ENCODE data around the gene ESPL1. TPM values are rescaled to one million over a fixed set of nuclear protein-coding genes. Genes with fewer than 3 reads are reported as not detected.
"Not testable (repeated sequence)": the region's sequence is repeated elsewhere in the genome, so short reads cannot be mapped to it uniquely, and the experiment has no call there.

ESPL1 gene
- polyA plus RNA-seq, 3 donors = 11.6 to 13.0 (median 12.5) TPM

DNA sequence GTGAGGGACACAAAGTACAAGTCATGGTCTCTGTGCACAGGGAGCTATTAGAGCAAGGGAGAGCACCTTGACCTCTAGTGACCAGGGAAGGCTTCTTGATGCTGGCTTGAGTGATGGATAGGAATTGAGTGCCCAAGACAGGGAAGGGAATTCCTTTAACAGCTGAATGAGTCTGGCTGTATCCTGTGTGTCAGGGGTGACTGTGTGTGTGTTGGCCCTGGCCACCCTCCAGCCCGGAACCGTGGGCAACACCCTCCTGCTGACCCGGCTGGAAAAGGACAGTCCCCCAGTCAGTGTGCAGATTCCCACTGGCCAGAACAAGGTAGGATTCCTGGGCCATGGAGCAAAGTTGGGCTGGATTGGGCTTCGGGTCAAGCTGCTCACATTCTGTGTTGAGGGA is 21.8 kb downstream of the ESPL1 start:
- no peak for DNase-seq (ENCODE audit: extremely low read depth in 1 of 11, low read depth in 9 of 11, low spot score in 4 of 11)

DNA sequence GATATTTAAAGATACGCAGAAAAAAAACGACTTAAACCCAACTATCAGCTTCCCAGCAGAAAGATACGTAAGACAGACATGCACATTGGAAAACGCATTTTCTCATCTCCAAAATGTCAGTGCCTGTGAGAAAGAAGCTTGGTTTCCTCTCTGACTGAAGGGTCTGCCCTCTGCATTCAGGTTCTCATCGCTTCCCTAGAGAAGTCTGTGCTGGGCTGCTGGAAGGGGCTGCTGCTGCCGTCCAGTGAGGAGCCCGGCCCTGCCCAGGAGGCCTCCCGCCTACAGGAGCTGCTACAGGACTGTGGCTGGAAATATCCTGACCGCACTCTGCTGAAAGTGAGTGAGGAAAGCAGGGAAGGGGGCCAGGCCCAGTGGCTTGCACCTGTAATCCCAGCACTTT is 22.6 kb downstream of the ESPL1 start:
- DNase-seq (ENCODE audit: extremely low read depth in 1 of 11, low read depth in 9 of 11, low spot score in 4 of 11) = no peak

DNA sequence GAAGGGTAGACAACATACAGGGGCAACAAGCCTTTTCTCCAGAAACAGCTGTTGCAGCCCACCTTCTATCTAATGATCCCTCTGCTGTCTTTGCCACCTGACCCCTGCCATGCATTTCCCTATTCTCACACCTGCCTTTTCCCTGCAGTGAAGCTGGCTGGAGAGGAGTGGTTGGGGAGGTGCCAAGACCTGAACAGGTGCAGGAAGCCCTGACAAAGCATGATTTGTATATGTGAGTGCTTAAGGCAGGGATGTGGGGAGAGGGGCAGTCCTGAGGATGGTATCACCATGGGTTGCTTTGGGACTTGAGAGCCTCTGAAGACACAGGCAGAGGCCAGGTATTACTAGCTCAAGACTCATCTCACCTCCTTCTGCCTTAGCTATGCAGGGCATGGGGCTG is 24.3 kb downstream of the ESPL1 start:
- DNase-seq (ENCODE audit: extremely low read depth in 1 of 11, low read depth in 9 of 11, low spot score in 4 of 11) = no peak

DNA sequence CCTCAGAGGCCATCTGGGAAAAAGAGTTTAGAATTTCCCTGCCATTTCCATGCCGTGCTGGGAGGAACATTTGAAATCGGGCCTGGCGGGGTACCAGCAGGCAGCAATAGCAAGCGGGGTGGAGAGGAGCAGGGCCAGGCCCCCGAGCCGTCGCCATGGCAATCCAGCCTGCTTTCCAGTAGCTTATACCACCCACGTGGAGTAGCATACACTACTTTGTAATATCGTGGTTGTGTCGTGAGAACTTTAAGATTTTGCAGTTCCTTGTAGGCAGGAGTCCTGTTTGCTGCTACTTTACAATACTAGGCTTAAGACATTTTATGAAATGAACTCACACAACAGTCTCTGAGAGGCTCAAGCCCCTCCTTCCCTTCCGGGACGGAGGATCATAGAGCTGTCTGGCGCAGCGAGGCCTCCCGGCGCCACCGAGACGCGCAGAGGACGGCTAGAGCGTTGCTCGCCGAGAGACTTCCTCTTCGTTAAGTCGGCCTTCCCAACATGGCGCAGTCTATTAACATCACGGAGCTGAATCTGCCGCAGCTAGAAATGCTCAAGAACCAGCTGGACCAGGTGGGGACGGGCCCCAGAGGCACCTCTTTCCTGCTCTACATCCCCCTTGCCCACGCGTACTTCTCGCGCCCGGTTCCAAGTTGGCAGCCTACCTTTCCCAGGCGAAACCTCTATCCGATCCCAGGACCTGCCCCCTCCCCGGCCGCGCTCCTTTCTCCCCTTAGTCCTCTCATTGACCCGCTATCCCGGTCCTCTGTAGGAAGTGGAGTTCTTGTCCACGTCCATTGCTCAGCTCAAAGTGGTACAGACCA is 27.2 kb downstream of the ESPL1 start, which contains the start of gene PFDN5:
Gene PFDN5 (plus strand): TSS at position 473 of the 821 bp plus-strand sequence. CDS start 26 bp downstream, at position 499.
- DNase-seq (ENCODE audit: extremely low read depth in 1 of 11, low read depth in 9 of 11, low spot score in 4 of 11) = peak; percentile 70 to 88 (median 84)

- DNase-seq (ENCODE audit: extremely low read depth in 1 of 11, low read depth in 9 of 11, low spot score in 4 of 11) = no peak
Observed at GRCh38 chr12:53295891-53296219, 27.8 kb downstream of the ESPL1 start.

DNA sequence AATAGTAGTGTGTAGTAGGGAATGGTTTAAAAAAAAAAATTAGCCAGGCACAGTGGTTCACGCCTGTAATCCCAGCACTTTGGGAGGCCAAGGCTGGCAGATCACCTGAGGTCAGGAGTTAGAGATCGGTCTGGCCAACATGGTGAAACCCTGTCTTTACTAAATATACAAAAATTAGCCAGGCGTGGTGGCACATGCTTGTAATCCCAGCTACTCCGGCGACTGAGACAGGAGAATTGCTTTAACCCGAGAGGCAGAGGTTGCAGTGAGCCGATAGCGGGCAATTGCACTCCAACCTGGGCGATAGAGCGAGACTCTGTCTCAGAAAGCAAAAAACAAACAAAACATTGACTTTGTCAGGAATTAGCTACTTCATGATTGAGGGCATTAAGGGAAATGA is 29.0 kb downstream of the ESPL1 start:
- not testable (repeated sequence) for DNase-seq (ENCODE audit: extremely low read depth in 1 of 11, low read depth in 9 of 11, low spot score in 4 of 11)

DNA sequence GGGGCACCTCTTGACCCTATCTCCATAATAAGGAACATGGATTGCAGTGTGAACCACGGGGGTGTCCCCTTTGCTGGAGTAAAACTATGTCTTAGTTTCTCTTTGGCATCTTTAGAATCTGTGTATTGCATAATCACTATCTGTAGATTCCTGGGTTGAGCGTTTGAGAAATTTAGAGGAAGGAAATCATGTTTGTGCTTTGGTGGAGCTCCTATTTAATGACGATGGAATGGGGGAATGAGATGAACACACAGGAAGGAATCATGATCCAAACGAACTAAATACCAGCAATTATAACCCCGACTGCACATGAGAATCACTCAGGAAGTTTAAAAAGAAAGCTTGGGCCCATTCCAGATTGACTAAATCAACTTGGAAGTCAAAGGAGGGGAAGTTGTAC is 30.1 kb downstream of the ESPL1 start:
- no peak for DNase-seq (ENCODE audit: extremely low read depth in 1 of 11, low read depth in 9 of 11, low spot score in 4 of 11)

DNA sequence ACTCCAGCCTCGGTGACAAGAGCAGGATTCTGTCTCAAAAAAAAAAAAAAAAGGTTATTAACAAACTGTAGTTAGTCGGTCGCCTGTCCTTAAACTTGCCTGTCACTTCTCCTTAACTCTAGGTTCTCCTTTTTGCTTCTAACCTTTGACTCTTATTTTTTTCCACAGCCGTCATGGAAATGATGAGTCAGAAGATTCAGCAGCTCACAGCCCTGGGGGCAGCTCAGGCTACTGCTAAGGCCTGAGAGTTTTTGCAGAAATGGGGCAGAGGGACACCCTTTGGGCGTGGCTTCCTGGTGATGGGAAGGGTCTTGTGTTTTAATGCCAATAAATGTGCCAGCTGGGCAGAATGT is 31.0 kb downstream of the ESPL1 start:
- DNase-seq (ENCODE audit: extremely low read depth in 1 of 11, low read depth in 9 of 11, low spot score in 4 of 11) = peak in 1 of 11 donors; percentile 36

DNA sequence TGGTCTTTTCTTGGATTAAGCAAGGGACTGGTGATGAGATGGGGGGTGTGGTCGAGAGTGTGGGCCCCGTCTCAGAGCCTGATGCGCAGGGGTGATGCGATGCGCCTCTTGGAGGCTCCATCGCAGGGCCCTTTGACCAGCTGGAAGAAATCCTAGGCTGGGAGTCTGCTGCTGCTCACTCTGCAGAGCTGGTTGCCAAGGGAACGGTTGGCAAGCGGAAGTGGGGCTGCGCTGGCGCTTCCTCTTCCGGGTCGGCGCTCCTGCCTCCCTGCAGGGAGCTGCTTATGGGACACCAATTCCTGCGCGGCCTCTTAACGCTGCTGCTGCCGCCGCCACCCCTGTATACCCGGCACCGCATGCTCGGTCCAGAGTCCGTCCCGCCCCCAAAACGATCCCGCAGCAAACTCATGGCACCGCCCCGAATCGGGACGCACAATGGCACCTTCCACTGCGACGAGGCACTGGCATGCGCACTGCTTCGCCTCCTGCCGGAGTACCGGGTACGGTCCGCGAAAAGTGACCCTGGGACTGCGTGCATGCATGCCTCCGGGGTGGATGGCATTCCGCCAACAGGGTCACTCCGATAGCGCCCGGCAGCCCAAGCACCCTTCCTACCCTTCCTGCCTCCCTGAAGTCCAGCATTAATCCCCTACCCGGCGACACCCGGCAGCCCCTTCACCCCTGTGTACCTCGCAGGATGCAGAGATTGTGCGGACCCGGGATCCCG is 31.5 kb downstream of the ESPL1 start, which contains the start of gene MYG1:
Gene MYG1 (plus strand): TSS at position 242 of the 727 bp plus-strand sequence. CDS start 43 bp downstream, at position 285.
- DNase-seq (ENCODE audit: extremely low read depth in 1 of 11, low read depth in 9 of 11, low spot score in 4 of 11) = peak; percentile 68 to 91 (median 83)

- no peak for DNase-seq (ENCODE audit: extremely low read depth in 1 of 11, low read depth in 9 of 11, low spot score in 4 of 11)
Observed at GRCh38 chr12:53300187-53300586, 32.1 kb downstream of the ESPL1 start.

DNA sequence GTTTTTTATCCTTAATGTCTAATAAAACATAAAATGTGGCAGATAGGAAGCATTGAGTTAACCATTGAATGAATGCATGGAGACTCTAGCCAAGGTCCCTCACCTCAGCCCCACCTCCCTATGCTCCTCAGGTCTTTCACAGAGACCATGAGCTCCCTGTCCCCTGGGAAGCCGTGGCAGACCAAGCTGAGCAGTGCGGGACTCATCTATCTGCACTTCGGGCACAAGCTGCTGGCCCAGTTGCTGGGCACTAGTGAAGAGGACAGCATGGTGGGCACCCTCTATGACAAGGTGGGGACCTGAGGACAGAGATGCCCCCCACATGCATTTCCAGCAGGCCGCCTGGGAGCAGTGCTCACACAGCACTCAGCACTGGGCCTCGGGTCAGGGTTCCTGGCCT is 34.8 kb downstream of the ESPL1 start:
- DNase-seq (ENCODE audit: extremely low read depth in 1 of 11, low read depth in 9 of 11, low spot score in 4 of 11) = no peak

- no peak for DNase-seq (ENCODE audit: extremely low read depth in 1 of 11, low read depth in 9 of 11, low spot score in 4 of 11)
Observed at GRCh38 chr12:53306826-53307225, 38.7 kb downstream of the ESPL1 start.

DNA sequence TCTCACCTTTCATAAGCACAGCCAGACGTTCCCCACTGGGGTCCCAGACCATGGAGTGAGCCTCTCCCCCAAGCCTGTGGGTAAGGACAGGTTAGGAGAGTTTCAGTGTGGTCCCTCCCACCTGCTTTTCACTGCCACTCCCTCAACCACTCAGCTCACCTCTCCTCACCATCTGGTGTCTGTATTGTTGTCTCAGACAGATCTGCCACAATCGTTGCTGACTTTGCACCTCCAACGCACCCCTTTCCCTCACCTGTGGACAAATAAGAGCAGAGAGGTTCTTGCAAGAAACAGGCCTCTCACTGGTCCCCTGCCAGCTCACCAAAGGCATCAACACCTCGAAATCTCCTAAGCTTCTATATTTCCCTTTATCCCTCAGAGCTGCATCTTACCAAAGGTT is 40.2 kb downstream of the ESPL1 start:
- DNase-seq (ENCODE audit: extremely low read depth in 1 of 11, low read depth in 9 of 11, low spot score in 4 of 11) = no peak

- DNase-seq (ENCODE audit: extremely low read depth in 1 of 11, low read depth in 9 of 11, low spot score in 4 of 11) = no peak
Observed at GRCh38 chr12:53313996-53314395, 45.9 kb downstream of the ESPL1 start.

- DNase-seq (ENCODE audit: extremely low read depth in 1 of 11, low read depth in 9 of 11, low spot score in 4 of 11) = no peak
Observed at GRCh38 chr12:53320352-53321195, 52.5 kb downstream of the ESPL1 start.

DNA sequence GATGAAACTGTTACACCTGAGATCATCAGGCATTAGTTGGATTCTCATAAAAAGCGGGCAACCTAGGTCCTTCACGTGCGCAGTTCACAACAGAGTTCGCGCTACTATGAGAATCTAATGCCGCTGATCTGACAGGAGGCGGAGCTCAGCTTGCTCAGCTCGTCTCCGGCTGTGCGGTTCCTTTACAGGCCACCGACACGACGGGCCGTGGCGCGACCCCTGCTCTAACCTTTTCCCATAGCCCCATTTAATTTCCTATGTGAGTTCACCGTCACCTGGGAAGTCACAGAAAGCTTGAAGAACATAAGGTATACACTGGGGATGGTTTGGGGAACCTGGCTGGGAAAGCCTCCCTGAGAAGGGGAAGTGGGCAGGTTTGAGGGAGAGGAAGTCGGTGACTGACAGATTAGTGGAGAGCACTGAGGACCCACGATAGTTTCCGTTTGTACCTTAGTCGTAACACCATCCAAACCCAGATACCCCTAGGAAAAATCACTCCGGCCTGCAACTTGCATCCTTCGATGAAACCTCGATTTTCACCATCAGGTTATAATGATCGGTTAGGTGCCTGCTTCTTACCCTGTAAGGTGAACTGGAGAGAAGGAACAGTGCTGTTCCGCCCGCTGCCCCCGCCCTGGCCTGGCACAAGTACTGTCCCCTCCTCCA is 56.1 kb downstream of the ESPL1 start:
- DNase-seq (ENCODE audit: extremely low read depth in 1 of 11, low read depth in 9 of 11, low spot score in 4 of 11) = peak in 1 of 11 donors; percentile 24

- peak; percentile 75 to 92 (median 88) for DNase-seq (ENCODE audit: extremely low read depth in 1 of 11, low read depth in 9 of 11, low spot score in 4 of 11)
Observed at GRCh38 chr12:53324779-53325510, 56.8 kb downstream of the ESPL1 start.

- DNase-seq (ENCODE audit: extremely low read depth in 1 of 11, low read depth in 9 of 11, low spot score in 4 of 11) = peak in 4 of 11 donors; percentile 7 to 38 (median 28)
Observed at GRCh38 chr12:53325511-53326061, 57.5 kb downstream of the ESPL1 start.
